Liver (tissue), 3 donors: Measurements from ENCODE around the gene CELF4.

ENCODE experiments used
- EGR1 ChIP-seq, 2 donors: IDR thresholded peaks; 2 replicates each; pipeline ENCODE4 v1.6.1; 2016 to 2018; ENCODE audit warnings: antibody characterized with exemption in 2 of 2, low read depth in 2 of 2
- GABPA ChIP-seq, 2 donors: IDR thresholded peaks in 1 of 2; conservative IDR thresholded peaks in 1 of 2; 2 replicates each; pipeline ENCODE4 v1.6.1; 2016; ENCODE audit warnings: antibody characterized with exemption in 2 of 2, mild to moderate bottlenecking in 1 of 2, moderate library complexity in 1 of 2
- HNF4A ChIP-seq, 2 donors: conservative IDR thresholded peaks; 2 replicates each; pipeline ENCODE4 v1.6.1; 2016; ENCODE audit warnings: antibody characterized with exemption in 2 of 2, mild to moderate bottlenecking in 2 of 2
- JUND ChIP-seq, 2 donors: IDR thresholded peaks; 2 replicates each; pipeline ENCODE4 v1.6.1; 2016; ENCODE audit warnings: antibody characterized with exemption in 2 of 2
- TAF1 ChIP-seq: conservative IDR thresholded peaks from 2 replicates; pipeline ENCODE4 v1.6.1; 2016; ENCODE audit warnings: antibody characterized with exemption, mild to moderate bottlenecking
- TF ChIP-seq, protein P1 (sequence below): fragments of 150-350 bp; IDR thresholded peaks from 2 replicates; pipeline ENCODE4 v1.5.1; 2017; ENCODE audit warnings: improper control_type of control experiment, low read depth, low read length; ENCODE audit not compliant: missing input control
- TF ChIP-seq, protein P2 (sequence below): IDR thresholded peaks from 2 replicates; pipeline ENCODE4 v1.6.1; 2016; ENCODE audit warnings: antibody characterized with exemption, mild to moderate bottlenecking
- donor health status: healthy.
- donor health status: healthy.

DNA sequence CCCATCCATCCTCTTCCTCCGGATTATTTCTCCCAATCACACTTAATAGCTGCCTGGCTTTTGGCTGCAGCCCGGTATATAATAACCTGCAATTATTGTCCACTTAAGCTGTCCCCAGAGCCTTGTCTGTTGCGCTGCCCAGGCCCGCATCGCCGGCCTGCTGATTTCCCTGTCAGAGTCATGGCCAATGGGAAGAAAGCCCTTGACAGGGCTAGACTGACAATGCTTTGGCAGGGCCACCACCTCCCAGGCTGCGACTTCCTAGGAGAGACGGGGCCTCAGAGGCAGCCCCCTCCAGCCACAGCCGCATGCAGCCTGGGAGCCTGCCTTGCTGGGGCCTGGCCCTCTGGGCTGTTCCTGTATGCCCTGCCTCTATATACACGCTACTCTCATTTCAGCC lies 10.0 kb upstream of the CELF4 start:
- TF ChIP-seq, protein P1, sequence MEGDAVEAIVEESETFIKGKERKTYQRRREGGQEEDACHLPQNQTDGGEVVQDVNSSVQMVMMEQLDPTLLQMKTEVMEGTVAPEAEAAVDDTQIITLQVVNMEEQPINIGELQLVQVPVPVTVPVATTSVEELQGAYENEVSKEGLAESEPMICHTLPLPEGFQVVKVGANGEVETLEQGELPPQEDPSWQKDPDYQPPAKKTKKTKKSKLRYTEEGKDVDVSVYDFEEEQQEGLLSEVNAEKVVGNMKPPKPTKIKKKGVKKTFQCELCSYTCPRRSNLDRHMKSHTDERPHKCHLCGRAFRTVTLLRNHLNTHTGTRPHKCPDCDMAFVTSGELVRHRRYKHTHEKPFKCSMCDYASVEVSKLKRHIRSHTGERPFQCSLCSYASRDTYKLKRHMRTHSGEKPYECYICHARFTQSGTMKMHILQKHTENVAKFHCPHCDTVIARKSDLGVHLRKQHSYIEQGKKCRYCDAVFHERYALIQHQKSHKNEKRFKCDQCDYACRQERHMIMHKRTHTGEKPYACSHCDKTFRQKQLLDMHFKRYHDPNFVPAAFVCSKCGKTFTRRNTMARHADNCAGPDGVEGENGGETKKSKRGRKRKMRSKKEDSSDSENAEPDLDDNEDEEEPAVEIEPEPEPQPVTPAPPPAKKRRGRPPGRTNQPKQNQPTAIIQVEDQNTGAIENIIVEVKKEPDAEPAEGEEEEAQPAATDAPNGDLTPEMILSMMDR: no peak
- TF ChIP-seq TAF1: no peak
- no peak for TF ChIP-seq JUND (IDR thresholded peaks at IDR 0.05)
- TF ChIP-seq HNF4A (conservative IDR thresholded peaks at IDR 0.05): no peak
- TF ChIP-seq, protein P2, sequence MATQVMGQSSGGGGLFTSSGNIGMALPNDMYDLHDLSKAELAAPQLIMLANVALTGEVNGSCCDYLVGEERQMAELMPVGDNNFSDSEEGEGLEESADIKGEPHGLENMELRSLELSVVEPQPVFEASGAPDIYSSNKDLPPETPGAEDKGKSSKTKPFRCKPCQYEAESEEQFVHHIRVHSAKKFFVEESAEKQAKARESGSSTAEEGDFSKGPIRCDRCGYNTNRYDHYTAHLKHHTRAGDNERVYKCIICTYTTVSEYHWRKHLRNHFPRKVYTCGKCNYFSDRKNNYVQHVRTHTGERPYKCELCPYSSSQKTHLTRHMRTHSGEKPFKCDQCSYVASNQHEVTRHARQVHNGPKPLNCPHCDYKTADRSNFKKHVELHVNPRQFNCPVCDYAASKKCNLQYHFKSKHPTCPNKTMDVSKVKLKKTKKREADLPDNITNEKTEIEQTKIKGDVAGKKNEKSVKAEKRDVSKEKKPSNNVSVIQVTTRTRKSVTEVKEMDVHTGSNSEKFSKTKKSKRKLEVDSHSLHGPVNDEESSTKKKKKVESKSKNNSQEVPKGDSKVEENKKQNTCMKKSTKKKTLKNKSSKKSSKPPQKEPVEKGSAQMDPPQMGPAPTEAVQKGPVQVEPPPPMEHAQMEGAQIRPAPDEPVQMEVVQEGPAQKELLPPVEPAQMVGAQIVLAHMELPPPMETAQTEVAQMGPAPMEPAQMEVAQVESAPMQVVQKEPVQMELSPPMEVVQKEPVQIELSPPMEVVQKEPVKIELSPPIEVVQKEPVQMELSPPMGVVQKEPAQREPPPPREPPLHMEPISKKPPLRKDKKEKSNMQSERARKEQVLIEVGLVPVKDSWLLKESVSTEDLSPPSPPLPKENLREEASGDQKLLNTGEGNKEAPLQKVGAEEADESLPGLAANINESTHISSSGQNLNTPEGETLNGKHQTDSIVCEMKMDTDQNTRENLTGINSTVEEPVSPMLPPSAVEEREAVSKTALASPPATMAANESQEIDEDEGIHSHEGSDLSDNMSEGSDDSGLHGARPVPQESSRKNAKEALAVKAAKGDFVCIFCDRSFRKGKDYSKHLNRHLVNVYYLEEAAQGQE: no peak
- no peak for TF ChIP-seq EGR1 (IDR thresholded peaks at IDR 0.05; ENCODE audit: low read depth in 2 of 2)
- no peak for TF ChIP-seq GABPA (IDR thresholded peaks at IDR 0.05 in 1 of 2, conservative IDR thresholded peaks at IDR 0.05 in 1 of 2)
